HCT116 (cell line): ENCODE results near the gene NTRK3. TPM values are rescaled to one million over a fixed set of nuclear protein-coding genes. Genes with fewer than 3 reads are reported as not detected.

Experiments used
- ATAC-seq: fragments of 200-7000 bp; cut with Tn5 transposase; 2 replicates; pipeline ENCODE4 v1.9.1; 2020; ENCODE audit warnings: mild to moderate bottlenecking, moderate library complexity
- BruUV-seq: library from RNA; stranded (reverse); fragments of 400-500 nt; replicated peaks from 2 replicates; lab custom pipeline; 2021; lab: Mats Ljungman, UMichigan
- CTCF ChIA-PET: fragments of 300-600 bp; sonication (Branson Sonifier 250); formaldehyde crosslinking; loops from one replicate; lab custom pipeline; 2021; ENCODE audit warnings: antibody characterized with exemption; lab: Charles Lee
- POLR2A ChIA-PET: fragments of 300-600, 350-600 bp; sonication (Branson Sonifier 250); formaldehyde crosslinking; loops from one replicate; lab custom pipeline; 2021; ENCODE audit warnings: antibody characterized with exemption; lab: Charles Lee
- RAD21 ChIA-PET, 2 experiments: fragments of 300-600 bp; sonication (Branson Sonifier 250); formaldehyde crosslinking; loops; one replicate each; lab custom pipeline; 2023; ENCODE audit warnings: low total read pairs in 2 of 2; ENCODE audit not compliant: uncharacterized antibody in 2 of 2, unreplicated experiment in 2 of 2, low non-redundant PET in 1 of 2; lab: Charles Lee
- DNase-seq: peaks from one replicate; pipeline ENCODE4 v3.0.0-alpha.2; 2010; ENCODE audit warnings: low read depth, low spot score
- H2AFZ ChIP-seq: fragments of 200-600 bp; shearing (Covaris generic), sonication (generic); 2 replicates; pipeline ENCODE4 v1.6.1; 2017; ENCODE audit warnings: low read depth, mixed run types, mixed read lengths, antibody characterized with exemption, low read length; ENCODE audit not compliant: poor library complexity, severe bottlenecking
- H3K27ac ChIP-seq: 2 replicates; pipeline ENCODE4 v1.5.1; 2012; ENCODE audit warnings: low read depth, low read length
- H3K27me3 ChIP-seq: fragments of 200-600 bp; sonication (generic); 2 replicates; pipeline ENCODE4 v1.6.1; 2016; ENCODE audit warnings: mixed run types, low read length, mixed read lengths; ENCODE audit not compliant: insufficient read depth
- H3K36me3 ChIP-seq, 2 experiments: fragments of 200-500 bp in 1 of 2; fragments of 200-600 bp in 1 of 2; sonication (Bioruptor generic) in 1 of 2; sonication (generic) in 1 of 2; 2 replicates each; pipeline versions ENCODE4 v1.5.1 to v1.6.1; 2014 to 2016; ENCODE audit warnings: low read length in 2 of 2, inconsistent platforms in 1 of 2, mixed read lengths in 1 of 2, mixed run types in 1 of 2; ENCODE audit not compliant: insufficient read depth in 2 of 2, control insufficient read depth in 1 of 2
- H3K4me1 ChIP-seq, 2 experiments: fragments of 200-600 bp in 1 of 2; sonication (generic) in 1 of 2; 2 replicates each; pipeline versions ENCODE4 v1.5.1 to v1.6.1; 2012 to 2017; ENCODE audit warnings: low read length in 2 of 2, inconsistent platforms in 1 of 2, mild to moderate bottlenecking in 1 of 2, mixed read lengths in 1 of 2, mixed run types in 1 of 2, moderate library complexity in 1 of 2; ENCODE audit not compliant: insufficient read depth in 2 of 2, control insufficient read depth in 1 of 2
- H3K4me2 ChIP-seq: fragments of 200-600 bp; sonication (generic); 2 replicates; pipeline ENCODE4 v1.6.1; 2017; ENCODE audit warnings: mixed run types, low read length, mixed read lengths
- H3K4me3 ChIP-seq, 2 experiments: fragments of 200-600 bp in 1 of 2; sonication (generic) in 1 of 2; replicated peaks in 1 of 2; 2 replicates each; pipeline ENCODE4 v1.5.1; 2011 to 2016; ENCODE audit warnings: low read length in 2 of 2, control low read depth in 1 of 2, low read depth in 1 of 2, mild to moderate bottlenecking in 1 of 2, mixed read lengths in 1 of 2, mixed run types in 1 of 2
- H3K79me2 ChIP-seq: fragments of 200-600 bp; sonication (generic); 2 replicates; pipeline ENCODE4 v1.6.1; 2017; ENCODE audit warnings: mild to moderate bottlenecking, mixed run types, low read length, moderate library complexity, mixed read lengths; ENCODE audit not compliant: insufficient read depth
- H3K9ac ChIP-seq: fragments of 200-600 bp; sonication (generic); 2 replicates; pipeline ENCODE4 v1.6.1; 2016; ENCODE audit warnings: low read length, mixed read lengths
- H3K9me2 ChIP-seq: fragments of 200-600 bp; sonication (generic), shearing (Covaris generic); 2 replicates; pipeline ENCODE4 v1.6.1; 2017; ENCODE audit warnings: mixed run types, mild to moderate bottlenecking, moderate library complexity; ENCODE audit not compliant: insufficient read depth
- H3K9me3 ChIP-seq, 2 experiments: fragments of 200-500 bp in 1 of 2; fragments of 200-600 bp in 1 of 2; sonication (Bioruptor generic) in 1 of 2; sonication (generic) in 1 of 2; 2 replicates each; pipeline ENCODE4 v1.6.1; 2014 to 2017; ENCODE audit warnings: low read length in 2 of 2, mixed read lengths in 2 of 2, inconsistent platforms in 1 of 2, low read depth in 1 of 2, mild to moderate bottlenecking in 1 of 2, mixed run types in 1 of 2, moderate library complexity in 1 of 2; ENCODE audit not compliant: control insufficient read depth in 1 of 2, insufficient read depth in 1 of 2
- H4K20me1 ChIP-seq: fragments of 200-600 bp; sonication (generic), shearing (Covaris generic); 2 replicates; pipeline ENCODE4 v1.6.1; 2017; ENCODE audit warnings: mixed run types, mild to moderate bottlenecking, moderate library complexity; ENCODE audit not compliant: insufficient read depth
- ELF1 ChIP-seq: IDR thresholded peaks from 2 replicates; pipeline ENCODE4 v1.6.1; 2012; ENCODE audit warnings: low read depth, borderline replicate concordance
- EZH2 ChIP-seq: fragments of 200-600 bp; sonication (generic); IDR thresholded peaks from 2 replicates; pipeline ENCODE4 v1.6.1; 2017; ENCODE audit warnings: antibody characterized with exemption, mixed run types
- MAX ChIP-seq: IDR thresholded peaks from 2 replicates; pipeline ENCODE4 v1.6.1; 2012
- POLR2A ChIP-seq: IDR thresholded peaks from 2 replicates; pipeline ENCODE4 v1.7.0; 2011; ENCODE audit warnings: borderline replicate concordance; ENCODE audit not compliant: insufficient read depth, insufficient read length; ENCODE audit errors: extremely low read depth
- POLR2AphosphoS5 ChIP-seq: IDR thresholded peaks from 2 replicates; pipeline ENCODE4 v1.6.1; 2011; ENCODE audit warnings: mild to moderate bottlenecking, low read depth, low read length, moderate library complexity
- ZBTB33 ChIP-seq: IDR thresholded peaks from 2 replicates; pipeline ENCODE4 v1.6.1; 2011; ENCODE audit warnings: mild to moderate bottlenecking, low read length, moderate library complexity; ENCODE audit not compliant: insufficient replicate concordance; ENCODE audit errors: extremely low read depth
- intact Hi-C: fragments of 100-400 bp; cut with micrococcal nuclease; formaldehyde crosslinking; loops from 2 replicates; pipeline ENCODE4 v1.10.0; 2022
- total RNA-seq: library from RNA; stranded (reverse); gene quantifications from one replicate; pipeline ENCODE4 v1.2.1, GENCODE V29; 2021; ENCODE audit not compliant: unreplicated experiment

Gene NTRK3
- total RNA-seq, 1 experiment from 2014 or later, result not detected

GRCh38 chr15:87919064-87919463, 337.5 kb downstream of the NTRK3 start (continued):
- TF ChIP-seq ZBTB33 (no peak), MAX (no peak), EZH2 (no peak), ELF1 (no peak), POLR2A (no peak)
- TF ChIP-seq, all 23 proteins: peak for 0

- no peak for DNase-seq
- ATAC-seq, result no peak
- POLR2A ChIA-PET, result no interaction called here
- Histone ChIP-seq H3K4me1 (no peaks in the 10 kb centered on the region), H3K9me2 (no peaks in the 10 kb centered on the region), H3K79me2 (no peaks in the 10 kb centered on the region), H3K9ac (no peak overlapping the region), H3K9me3 (peaks cover 8 to 21% of the 10 kb centered on the region in 2 experiments; a peak in 2 of 4 replicates), H3K27me3 (no peaks in the 10 kb centered on the region), H3K36me3 (no peaks in the 10 kb centered on the region), H2AFZ (no peak overlapping the region), H3K4me3 (no peak overlapping the region), H4K20me1 (no peaks in the 10 kb centered on the region), H3K4me2 (no peak overlapping the region), H3K27ac (no peak overlapping the region)
- no TSS peak for BruUV-seq
- CTCF ChIA-PET, result no interaction called here
- intact Hi-C loops, result no loop called here
- RAD21 ChIA-PET, result no interaction called here
- no peak for TF ChIP-seq POLR2AphosphoS5
- TF ChIP-seq, all 23 proteins: peak for 0
Observed at GRCh38 chr15:87917480-87917879, 339.1 kb downstream of the NTRK3 start.
